ENCODE results near the gene SPATC1L.

- TF ChIP-seq CTCF (IDR thresholded peaks at IDR 0.05): no peak
- no peak for TF ChIP-seq EP300 (IDR thresholded peaks at IDR 0.05)
- TF ChIP-seq POLR2AphosphoS5 (IDR thresholded peaks at IDR 0.05): no peak
- no peak for TF ChIP-seq POLR2A (IDR thresholded peaks at IDR 0.05; ENCODE audit: low read depth)
Measured at GRCh38 chr21:46168238-46168637, 16.0 kb downstream of the SPATC1L start.
